H1 (cell line): ENCODE results near the gene GALNT2. TPM values are rescaled to one million over a fixed set of nuclear protein-coding genes. Genes with fewer than 3 reads are reported as not detected.

Experiments used
- BCL11A ChIP-seq, 2 experiments: IDR thresholded peaks; one replicate each; pipeline ENCODE4 v1.6.1; 2011; ENCODE audit warnings: low read depth in 2 of 2, low read length in 2 of 2, mild to moderate bottlenecking in 2 of 2
- BRCA1 ChIP-seq: IDR thresholded peaks from 2 replicates; pipeline ENCODE4 v1.6.1; 2012; ENCODE audit warnings: low read depth, low read length, improper control_type of control experiment
- EGR1 ChIP-seq: IDR thresholded peaks from 2 replicates; pipeline ENCODE4 v1.6.1; 2011; ENCODE audit warnings: low read depth, low read length, borderline replicate concordance
- EZH2 ChIP-seq: fragments of 200-600 bp; sonication (generic); IDR thresholded peaks from 2 replicates; pipeline ENCODE4 v1.7.1; 2012; ENCODE audit warnings: low read depth, mild to moderate bottlenecking, moderate library complexity, low read length, inconsistent platforms; ENCODE audit not compliant: severe bottlenecking
- GABPA ChIP-seq: IDR thresholded peaks from 2 replicates; pipeline ENCODE4 v1.6.1; 2011; ENCODE audit warnings: mild to moderate bottlenecking, low read length, moderate library complexity, borderline replicate concordance; ENCODE audit not compliant: insufficient read depth
- HDAC2 ChIP-seq, 2 experiments: fragments of 300-600 bp in 1 of 2; sonication (generic) in 1 of 2; IDR thresholded peaks; 2 replicates each; pipeline ENCODE4 v1.6.1; 2011 to 2012; ENCODE audit warnings: low read depth in 2 of 2, low read length in 2 of 2, mild to moderate bottlenecking in 2 of 2, moderate library complexity in 2 of 2, borderline replicate concordance in 1 of 2, inconsistent platforms in 1 of 2
- KDM1A ChIP-seq: fragments of 200-600, 300-600 bp; sonication (generic); IDR thresholded peaks from 2 replicates; pipeline ENCODE4 v1.7.1; 2016; ENCODE audit warnings: mild to moderate bottlenecking, low read length, borderline replicate concordance
- KDM5A ChIP-seq: fragments of 200-600 bp; IDR thresholded peaks from 2 replicates; pipeline ENCODE4 v1.7.1; 2012; ENCODE audit warnings: mild to moderate bottlenecking, low read length, inconsistent platforms, mixed read lengths
- SIX5 ChIP-seq: IDR thresholded peaks from 2 replicates; pipeline ENCODE4 v1.6.1; 2011; ENCODE audit warnings: mild to moderate bottlenecking, low read depth, low read length
- TEAD4 ChIP-seq: IDR thresholded peaks from 2 replicates; pipeline ENCODE4 v1.6.1; 2012; ENCODE audit warnings: low read depth, low read length, inconsistent platforms, mixed read lengths
- polyA plus RNA-seq, 7 experiments: library from polyadenylated mRNA; depleted of rRNA in 3 of 7; stranded (reverse) in 5 of 7; unstranded in 2 of 7; fragments of >200 nt in 5 of 7; fragments of 200-250 nt in 2 of 7; gene quantifications; 1 replicate in 5 of 7; 2 replicates in 1 of 7; 4 replicates in 1 of 7; pipeline versions ENCODE4 v1.2.1 to v1.2.3, GENCODE V29; 2011 to 2013; ENCODE audit warnings: missing spikeins in 2 of 7, mixed read lengths in 2 of 7
- total RNA-seq: library from RNA; stranded (reverse); fragmentation: NEBNext Ultra II Directional; extraction: Animal tissue kit (Norgen Biotek cat#: 25700); gene quantifications from 2 replicates; pipeline ENCODE4 v1.2.1, GENCODE V29; 2021
- TF ChIP-seq, protein P1 (sequence below): fragments of 300-600 bp; sonication (generic); IDR thresholded peaks from 2 replicates; pipeline ENCODE4 v1.7.1; 2012; ENCODE audit warnings: low read length, moderate library complexity, mild to moderate bottlenecking, inconsistent platforms; ENCODE audit not compliant: insufficient replicate concordance

The GALNT2 gene
- total and polyA plus RNA-seq, 2 of the 8 experiments (the other 6 are each of a cell fraction or from before 2014, with no cell fraction given), result 34.5 to 75.3 TPM

- TF ChIP-seq, protein P1, sequence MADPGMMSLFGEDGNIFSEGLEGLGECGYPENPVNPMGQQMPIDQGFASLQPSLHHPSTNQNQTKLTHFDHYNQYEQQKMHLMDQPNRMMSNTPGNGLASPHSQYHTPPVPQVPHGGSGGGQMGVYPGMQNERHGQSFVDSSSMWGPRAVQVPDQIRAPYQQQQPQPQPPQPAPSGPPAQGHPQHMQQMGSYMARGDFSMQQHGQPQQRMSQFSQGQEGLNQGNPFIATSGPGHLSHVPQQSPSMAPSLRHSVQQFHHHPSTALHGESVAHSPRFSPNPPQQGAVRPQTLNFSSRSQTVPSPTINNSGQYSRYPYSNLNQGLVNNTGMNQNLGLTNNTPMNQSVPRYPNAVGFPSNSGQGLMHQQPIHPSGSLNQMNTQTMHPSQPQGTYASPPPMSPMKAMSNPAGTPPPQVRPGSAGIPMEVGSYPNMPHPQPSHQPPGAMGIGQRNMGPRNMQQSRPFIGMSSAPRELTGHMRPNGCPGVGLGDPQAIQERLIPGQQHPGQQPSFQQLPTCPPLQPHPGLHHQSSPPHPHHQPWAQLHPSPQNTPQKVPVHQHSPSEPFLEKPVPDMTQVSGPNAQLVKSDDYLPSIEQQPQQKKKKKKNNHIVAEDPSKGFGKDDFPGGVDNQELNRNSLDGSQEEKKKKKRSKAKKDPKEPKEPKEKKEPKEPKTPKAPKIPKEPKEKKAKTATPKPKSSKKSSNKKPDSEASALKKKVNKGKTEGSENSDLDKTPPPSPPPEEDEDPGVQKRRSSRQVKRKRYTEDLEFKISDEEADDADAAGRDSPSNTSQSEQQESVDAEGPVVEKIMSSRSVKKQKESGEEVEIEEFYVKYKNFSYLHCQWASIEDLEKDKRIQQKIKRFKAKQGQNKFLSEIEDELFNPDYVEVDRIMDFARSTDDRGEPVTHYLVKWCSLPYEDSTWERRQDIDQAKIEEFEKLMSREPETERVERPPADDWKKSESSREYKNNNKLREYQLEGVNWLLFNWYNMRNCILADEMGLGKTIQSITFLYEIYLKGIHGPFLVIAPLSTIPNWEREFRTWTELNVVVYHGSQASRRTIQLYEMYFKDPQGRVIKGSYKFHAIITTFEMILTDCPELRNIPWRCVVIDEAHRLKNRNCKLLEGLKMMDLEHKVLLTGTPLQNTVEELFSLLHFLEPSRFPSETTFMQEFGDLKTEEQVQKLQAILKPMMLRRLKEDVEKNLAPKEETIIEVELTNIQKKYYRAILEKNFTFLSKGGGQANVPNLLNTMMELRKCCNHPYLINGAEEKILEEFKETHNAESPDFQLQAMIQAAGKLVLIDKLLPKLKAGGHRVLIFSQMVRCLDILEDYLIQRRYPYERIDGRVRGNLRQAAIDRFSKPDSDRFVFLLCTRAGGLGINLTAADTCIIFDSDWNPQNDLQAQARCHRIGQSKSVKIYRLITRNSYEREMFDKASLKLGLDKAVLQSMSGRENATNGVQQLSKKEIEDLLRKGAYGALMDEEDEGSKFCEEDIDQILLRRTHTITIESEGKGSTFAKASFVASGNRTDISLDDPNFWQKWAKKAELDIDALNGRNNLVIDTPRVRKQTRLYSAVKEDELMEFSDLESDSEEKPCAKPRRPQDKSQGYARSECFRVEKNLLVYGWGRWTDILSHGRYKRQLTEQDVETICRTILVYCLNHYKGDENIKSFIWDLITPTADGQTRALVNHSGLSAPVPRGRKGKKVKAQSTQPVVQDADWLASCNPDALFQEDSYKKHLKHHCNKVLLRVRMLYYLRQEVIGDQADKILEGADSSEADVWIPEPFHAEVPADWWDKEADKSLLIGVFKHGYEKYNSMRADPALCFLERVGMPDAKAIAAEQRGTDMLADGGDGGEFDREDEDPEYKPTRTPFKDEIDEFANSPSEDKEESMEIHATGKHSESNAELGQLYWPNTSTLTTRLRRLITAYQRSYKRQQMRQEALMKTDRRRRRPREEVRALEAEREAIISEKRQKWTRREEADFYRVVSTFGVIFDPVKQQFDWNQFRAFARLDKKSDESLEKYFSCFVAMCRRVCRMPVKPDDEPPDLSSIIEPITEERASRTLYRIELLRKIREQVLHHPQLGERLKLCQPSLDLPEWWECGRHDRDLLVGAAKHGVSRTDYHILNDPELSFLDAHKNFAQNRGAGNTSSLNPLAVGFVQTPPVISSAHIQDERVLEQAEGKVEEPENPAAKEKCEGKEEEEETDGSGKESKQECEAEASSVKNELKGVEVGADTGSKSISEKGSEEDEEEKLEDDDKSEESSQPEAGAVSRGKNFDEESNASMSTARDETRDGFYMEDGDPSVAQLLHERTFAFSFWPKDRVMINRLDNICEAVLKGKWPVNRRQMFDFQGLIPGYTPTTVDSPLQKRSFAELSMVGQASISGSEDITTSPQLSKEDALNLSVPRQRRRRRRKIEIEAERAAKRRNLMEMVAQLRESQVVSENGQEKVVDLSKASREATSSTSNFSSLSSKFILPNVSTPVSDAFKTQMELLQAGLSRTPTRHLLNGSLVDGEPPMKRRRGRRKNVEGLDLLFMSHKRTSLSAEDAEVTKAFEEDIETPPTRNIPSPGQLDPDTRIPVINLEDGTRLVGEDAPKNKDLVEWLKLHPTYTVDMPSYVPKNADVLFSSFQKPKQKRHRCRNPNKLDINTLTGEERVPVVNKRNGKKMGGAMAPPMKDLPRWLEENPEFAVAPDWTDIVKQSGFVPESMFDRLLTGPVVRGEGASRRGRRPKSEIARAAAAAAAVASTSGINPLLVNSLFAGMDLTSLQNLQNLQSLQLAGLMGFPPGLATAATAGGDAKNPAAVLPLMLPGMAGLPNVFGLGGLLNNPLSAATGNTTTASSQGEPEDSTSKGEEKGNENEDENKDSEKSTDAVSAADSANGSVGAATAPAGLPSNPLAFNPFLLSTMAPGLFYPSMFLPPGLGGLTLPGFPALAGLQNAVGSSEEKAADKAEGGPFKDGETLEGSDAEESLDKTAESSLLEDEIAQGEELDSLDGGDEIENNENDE, result no peak
- TF ChIP-seq BRCA1 (no peak), KDM5A (no peak), SIX5 (no peak), HDAC2 (IDR thresholded peaks at IDR 0.05; ENCODE audit: borderline replicate concordance in 1 of 2, low read depth in 2 of 2, low read length in 2 of 2) (no peak), EGR1 (no peak), KDM1A (no peak), GABPA (no peak), TEAD4 (no peak), EZH2 (no peak), BCL11A (IDR thresholded peaks at IDR 0.05; ENCODE audit: low read depth in 2 of 2, low read length in 2 of 2) (no peak)
Observed at GRCh38 chr1:230322967-230323547, 256.0 kb downstream of the GALNT2 start (continued).
